ENCODE results near the gene MFSD6. TPM values are rescaled to one million over a fixed set of nuclear protein-coding genes. Genes with fewer than 3 reads are reported as not detected.

MFSD6 gene
- polyA plus RNA-seq, 2 of the 4 experiments (the other 2 are of a cell fraction): 14.3 to 41.3 TPM

GRCh38 chr2:190519975-190520767 lies 112.0 kb downstream of the MFSD6 start:
- Histone ChIP-seq H3K9me3 (no peaks in the 10 kb centered on the region), H3K4me1 (no peaks in the 10 kb centered on the region), H3K4me3 (no peak overlapping the region), H3K27ac (0 out of 6 replicates have a peak overlapping the region, but pooled peaks of 1 of the 2 experiments have one; percentile 24), H3K4me2 (no peak overlapping the region)
- WGBS (ENCODE audit: missing lambda C conversion rate): 100% methylated on average over 1 of the region's 1 CpG
- TF ChIP-seq SMC3 (IDR thresholded peaks at IDR 0.05): no peak
- no peak for TF ChIP-seq JUNB (IDR thresholded peaks at IDR 0.05)
- no peak for TF ChIP-seq RARB (CRISPR knock-in tag; IDR thresholded peaks at IDR 0.05)
- no peak for TF ChIP-seq CBX2 (IDR thresholded peaks at IDR 0.05; ENCODE audit: borderline replicate concordance, low read depth)
- TF ChIP-seq EP300 (IDR thresholded peaks at IDR 0.05): no peak
- TF ChIP-seq MAFK (IDR thresholded peaks at IDR 0.05; ENCODE audit: partially characterized antibody): no peak
- no peak for TF ChIP-seq FOXS1 (CRISPR knock-in tag; IDR thresholded peaks at IDR 0.05)
- TF ChIP-seq PBX3 (IDR thresholded peaks at IDR 0.05): no peak
- TF ChIP-seq BCL3 (IDR thresholded peaks at IDR 0.05): no peak
- TF ChIP-seq HEYL (CRISPR knock-in tag; IDR thresholded peaks at IDR 0.05): no peak
- TF ChIP-seq CHD2 (IDR thresholded peaks at IDR 0.05; ENCODE audit: low read length, partially characterized antibody): no peak
- no peak for TF ChIP-seq GATA3 (IDR thresholded peaks at IDR 0.05; ENCODE audit: borderline replicate concordance)
- no peak for TF ChIP-seq PHF8 (IDR thresholded peaks at IDR 0.05; ENCODE audit: borderline replicate concordance, low read depth)
- no peak for TF ChIP-seq RAD21 (conservative IDR thresholded peaks at IDR 0.05 in 1 of 2, IDR thresholded peaks at IDR 0.05 in 1 of 2)
- TF ChIP-seq ZNF302 (CRISPR knock-in tag; IDR thresholded peaks at IDR 0.05): no peak
- no peak for TF ChIP-seq FOSL2 (IDR thresholded peaks at IDR 0.05)
- no peak for TF ChIP-seq FOSL2 (CRISPR knock-in tag; IDR thresholded peaks at IDR 0.05)
- no peak for TF ChIP-seq ESRRA (IDR thresholded peaks at IDR 0.05; ENCODE audit: borderline replicate concordance, low read length)
- DNase-seq (ENCODE audit: low read depth in 1 of 2, low spot score in 1 of 2): no peak
- CTCF ChIA-PET: no interaction called here
- no peak for FAIRE-seq
- POLR2A ChIA-PET: no interaction called here
- ATAC-seq: no peak; a peak in 1 of 6 replicates

- Histone ChIP-seq H3K27ac (no peak overlapping the region), H3K9me3 (no peaks in the 10 kb centered on the region), H3K4me1 (peaks cover 26% of the 10 kb centered on the region), H3K4me3 (no peak overlapping the region), H3K4me2 (no peak overlapping the region)
- ATAC-seq (no peak), FAIRE-seq (no peak), DNase-seq (ENCODE audit: low read depth in 1 of 2, low spot score in 1 of 2) (no peak)
- TF ChIP-seq ATOH8 (CRISPR knock-in tag; IDR thresholded peaks at IDR 0.05; ENCODE audit: low read depth): no peak
- no peak for TF ChIP-seq NFE2L2 (conservative IDR thresholded peaks at IDR 0.05; ENCODE audit: low read length)
- TF ChIP-seq CBX2 (IDR thresholded peaks at IDR 0.05; ENCODE audit: borderline replicate concordance, low read depth): no peak
- TF ChIP-seq MAZ (IDR thresholded peaks at IDR 0.05; ENCODE audit: borderline replicate concordance, low read depth, low read length): no peak
- no peak for TF ChIP-seq BHLHE40 (IDR thresholded peaks at IDR 0.05; ENCODE audit: low read depth, low read length)
- TF ChIP-seq EP300 (IDR thresholded peaks at IDR 0.05): no peak
- no peak for TF ChIP-seq RARB (CRISPR knock-in tag; IDR thresholded peaks at IDR 0.05)
- no peak for TF ChIP-seq RNF2 (IDR thresholded peaks at IDR 0.05; ENCODE audit: borderline replicate concordance, low read depth)
- no peak for TF ChIP-seq HEYL (CRISPR knock-in tag; IDR thresholded peaks at IDR 0.05)
- no peak for TF ChIP-seq CHD4 (IDR thresholded peaks at IDR 0.05; ENCODE audit: borderline replicate concordance)
- no peak for TF ChIP-seq EHMT2 (IDR thresholded peaks at IDR 0.05; ENCODE audit: low read depth)
- CTCF ChIA-PET: no interaction called here
- POLR2A ChIA-PET: no interaction called here
Measured at GRCh38 chr2:190524928-190525327, 116.8 kb downstream of the MFSD6 start.
